PC-9 (cell line): Measurements from ENCODE around the gene TRAF2.

Source experiments
- CTCF ChIP-seq: fragments of 200-600 bp; sonication (generic); conservative IDR thresholded peaks from 2 replicates; pipeline ENCODE4 v1.6.1; 2017; ENCODE audit warnings: mixed run types, antibody characterized with exemption, mild to moderate bottlenecking, moderate library complexity
- EZH2 ChIP-seq: fragments of 200-600 bp; sonication (generic); IDR thresholded peaks from 2 replicates; pipeline ENCODE4 v1.8.0; 2017; ENCODE audit warnings: antibody characterized with exemption, low read depth

GRCh38 chr9:136920069-136920468 is 33.8 kb downstream of the TRAF2 start:
- no peak for TF ChIP-seq EZH2
- TF ChIP-seq CTCF, result no peak
